Stimulated activated CD4-positive, alpha-beta T cell treated with anti-CD3 and anti-CD28 coated beads, Interleukin-2, amount 100 ng/mL, for 4 hours (primary cell): ENCODE data around the gene SLC17A9.
"Not testable (repeated sequence)": the region's sequence is repeated elsewhere in the genome, so short reads cannot be mapped to it uniquely, and the experiment has no call there.

Experiments used
- DNase-seq: peaks from one replicate; pipeline ENCODE4 v3.0.0-alpha.2; 2020; ENCODE audit warnings: low read depth

The SLC17A9 gene

DNA sequence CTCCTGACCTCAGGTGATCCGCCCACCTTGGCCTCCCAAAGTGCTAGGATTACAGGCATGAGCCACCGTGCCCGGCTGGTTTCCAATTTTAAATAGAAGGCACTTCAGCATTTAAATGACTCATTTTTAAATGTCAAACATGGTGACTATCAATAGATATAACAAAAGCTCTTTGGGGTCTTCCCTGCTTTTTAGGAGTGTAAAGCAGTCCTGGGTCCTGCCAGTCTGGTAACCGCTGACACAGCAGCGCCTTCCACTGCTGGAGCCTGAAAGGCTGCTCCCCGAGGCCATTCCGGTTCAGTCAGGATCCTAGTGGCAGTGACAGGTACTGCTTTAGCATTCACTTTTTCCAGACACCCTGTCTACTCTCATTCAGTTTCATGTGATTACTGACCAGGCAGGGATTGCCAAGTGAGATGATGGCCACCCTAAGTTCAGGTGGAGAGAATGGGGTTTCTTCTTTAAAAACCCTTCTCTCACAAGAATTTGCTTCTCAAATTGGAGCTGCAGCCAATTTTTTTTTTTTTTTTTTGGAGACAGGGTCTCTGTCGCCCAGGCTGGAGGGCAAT lies 31.3 kb upstream of the SLC17A9 start:
- peak; percentile 50 for DNase-seq

DNA sequence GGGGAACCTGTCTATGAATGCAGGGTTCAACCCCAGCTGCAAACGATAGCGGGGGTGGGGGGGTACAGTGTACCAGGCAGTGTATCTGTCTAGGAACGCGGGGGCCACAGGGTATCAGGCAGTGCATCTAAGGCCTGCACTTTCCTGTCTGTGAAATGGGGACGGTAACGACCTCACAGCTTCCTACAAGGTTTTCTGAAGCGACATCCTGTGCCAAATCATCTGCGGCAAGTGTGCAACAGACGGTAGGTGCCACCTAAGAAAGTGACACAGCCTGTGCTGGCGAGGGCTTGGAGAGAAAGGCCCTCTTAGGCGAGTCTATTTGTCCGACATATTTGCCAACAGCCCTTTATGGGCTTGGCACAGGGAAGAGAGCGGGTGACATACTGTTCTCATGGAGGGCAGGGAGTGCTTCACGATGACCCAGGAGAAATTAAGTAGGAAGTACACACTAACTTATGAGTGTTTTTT lies 30.0 kb upstream of the SLC17A9 start:
- no peak for DNase-seq

DNA sequence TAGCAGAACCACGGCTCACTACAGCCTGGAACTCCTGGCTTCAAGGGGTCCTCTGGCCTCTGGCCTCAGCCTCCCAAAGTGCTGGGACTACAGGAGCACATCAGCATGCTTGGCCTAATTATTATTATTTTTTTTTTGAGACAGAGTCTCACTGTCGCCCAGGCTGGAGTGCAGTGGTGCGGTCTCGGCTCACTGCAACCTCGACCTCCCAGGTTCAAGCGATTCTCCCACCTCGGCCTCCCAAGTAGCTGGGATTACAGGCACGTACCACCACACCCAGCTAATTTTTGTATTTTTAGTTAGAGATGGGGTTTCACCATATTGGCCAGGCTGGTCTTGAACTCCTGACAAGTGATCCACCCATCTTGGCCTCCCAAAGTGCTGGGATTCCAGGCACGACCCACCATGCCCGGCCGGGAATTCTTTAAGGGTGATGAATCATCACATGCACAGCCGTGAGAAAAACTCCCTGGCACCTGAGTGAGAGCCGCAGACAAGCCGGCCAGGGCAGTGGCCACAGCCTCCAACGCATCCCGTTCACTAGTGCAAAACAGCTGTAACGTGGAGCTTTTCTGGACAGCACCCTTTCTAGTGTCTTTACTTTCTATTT lies 29.3 kb upstream of the SLC17A9 start:
- DNase-seq = not testable (repeated sequence)

DNA sequence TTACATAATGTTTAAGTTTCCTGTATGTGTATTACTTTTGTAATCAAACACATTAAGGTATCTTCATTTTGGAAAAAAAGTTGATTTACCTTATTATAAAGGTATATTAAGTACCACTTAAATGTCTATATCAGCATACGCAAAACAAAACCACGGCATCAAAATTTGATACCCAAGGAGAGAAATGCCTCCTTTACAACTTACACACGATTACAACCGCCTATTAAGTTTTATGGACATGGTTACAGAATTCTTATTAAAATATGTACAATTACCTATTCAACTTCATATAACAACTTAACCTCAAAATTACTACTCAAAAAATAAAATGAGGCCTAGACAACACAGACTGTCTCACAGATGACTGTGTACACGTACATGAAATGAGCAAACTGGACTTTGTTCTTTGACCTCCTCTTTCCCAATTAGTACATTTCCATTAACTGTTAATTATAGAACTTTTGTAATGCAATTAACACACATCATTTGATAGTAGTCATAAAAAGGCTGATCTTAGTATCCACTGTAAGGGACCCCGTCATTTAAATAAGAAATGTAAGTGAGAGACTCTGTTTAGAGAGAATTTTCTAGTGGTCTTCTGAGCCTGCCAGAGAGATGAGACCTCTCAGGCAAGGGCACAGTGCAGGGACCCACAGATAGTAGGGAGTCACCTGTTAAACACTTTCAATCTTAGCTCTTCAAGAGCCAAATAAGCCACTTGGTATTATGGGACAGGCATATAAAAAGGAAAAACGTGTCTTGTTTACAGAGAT lies 28.7 kb upstream of the SLC17A9 start:
- no peak for DNase-seq

DNA sequence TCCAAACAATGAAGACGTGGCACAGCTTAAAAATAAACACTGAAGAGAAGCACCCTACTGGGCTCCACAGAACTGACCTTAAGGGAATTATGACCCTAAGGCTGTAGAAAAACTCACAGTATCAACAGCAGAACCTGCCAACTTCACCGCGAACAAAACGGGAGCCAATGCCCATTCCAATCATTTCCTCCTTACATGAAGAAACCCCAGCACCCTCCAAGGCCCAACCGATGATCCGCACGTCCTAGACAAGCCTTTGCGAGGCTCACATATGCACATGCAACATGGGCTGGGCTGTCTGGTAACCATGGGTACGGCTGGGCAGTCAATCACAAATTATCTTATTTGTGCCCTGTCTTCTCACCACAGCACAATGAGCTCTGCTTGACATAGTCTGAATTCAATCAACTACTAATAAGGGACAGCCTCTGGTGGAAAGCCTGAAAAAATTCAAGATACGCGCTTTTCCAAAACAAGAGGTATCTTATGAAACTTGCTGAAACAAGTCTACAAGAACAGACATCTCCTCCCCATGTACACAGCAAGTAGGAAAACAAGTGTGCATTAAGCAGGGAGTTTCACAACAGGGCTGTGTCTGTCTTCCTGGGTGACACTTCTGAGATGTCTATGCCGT lies 27.9 kb upstream of the SLC17A9 start:
- DNase-seq = no peak

DNA sequence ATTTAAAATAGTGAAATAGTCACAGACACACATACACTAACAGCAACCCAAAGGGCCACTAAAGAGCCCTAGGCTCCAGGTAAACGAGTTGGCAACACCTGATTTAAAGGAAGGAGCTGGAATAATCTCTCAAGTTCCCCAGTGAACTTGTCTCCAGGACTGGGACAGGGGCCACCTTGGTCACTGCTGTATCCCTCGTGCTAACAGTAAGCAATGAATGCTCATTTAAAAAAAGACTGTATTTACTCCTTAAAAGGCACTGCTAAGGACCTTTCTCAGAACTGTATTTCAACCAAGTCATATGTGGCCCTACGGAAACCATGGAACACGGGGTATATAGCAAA lies 27.5 kb upstream of the SLC17A9 start:
- no peak for DNase-seq

DNA sequence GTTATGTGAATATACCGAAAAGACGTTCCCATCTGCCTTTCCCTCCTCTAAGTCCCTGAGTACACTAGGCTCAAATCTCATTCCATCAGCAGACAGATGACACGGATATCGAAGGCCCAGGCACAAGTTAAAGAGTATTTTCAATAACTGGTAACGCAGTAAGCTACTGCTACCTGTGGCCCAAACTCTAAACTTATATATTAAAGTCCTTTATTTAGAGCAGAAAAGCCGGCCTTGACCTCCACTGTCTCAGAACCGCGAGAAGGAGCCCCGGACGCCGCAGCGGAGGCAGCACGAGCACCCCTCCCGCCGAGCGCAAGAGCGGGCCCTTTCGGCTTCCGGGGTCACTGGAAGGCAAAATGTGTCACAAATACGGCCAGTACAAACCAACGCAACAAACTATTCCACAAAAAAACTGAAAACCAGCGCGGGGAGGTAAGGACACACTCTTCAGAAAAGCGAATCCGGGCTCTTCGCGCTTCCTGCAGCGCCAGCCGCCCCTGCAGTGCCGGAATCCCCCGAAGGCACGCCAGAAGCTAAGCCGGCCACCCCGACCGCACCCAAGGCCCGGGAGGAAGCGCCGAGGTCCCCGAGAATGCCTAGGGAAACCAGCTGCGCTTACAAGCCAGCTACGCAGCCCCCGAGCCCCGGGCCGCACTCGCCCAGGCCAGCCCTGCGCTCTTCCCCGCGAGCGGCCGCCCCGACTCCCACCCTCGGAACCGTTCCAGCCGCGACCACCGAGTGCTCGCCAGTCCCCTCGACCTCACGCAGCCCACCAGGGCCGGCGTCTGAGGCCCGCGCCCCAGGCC lies 26.9 kb upstream of the SLC17A9 start:
- DNase-seq = no peak

DNA sequence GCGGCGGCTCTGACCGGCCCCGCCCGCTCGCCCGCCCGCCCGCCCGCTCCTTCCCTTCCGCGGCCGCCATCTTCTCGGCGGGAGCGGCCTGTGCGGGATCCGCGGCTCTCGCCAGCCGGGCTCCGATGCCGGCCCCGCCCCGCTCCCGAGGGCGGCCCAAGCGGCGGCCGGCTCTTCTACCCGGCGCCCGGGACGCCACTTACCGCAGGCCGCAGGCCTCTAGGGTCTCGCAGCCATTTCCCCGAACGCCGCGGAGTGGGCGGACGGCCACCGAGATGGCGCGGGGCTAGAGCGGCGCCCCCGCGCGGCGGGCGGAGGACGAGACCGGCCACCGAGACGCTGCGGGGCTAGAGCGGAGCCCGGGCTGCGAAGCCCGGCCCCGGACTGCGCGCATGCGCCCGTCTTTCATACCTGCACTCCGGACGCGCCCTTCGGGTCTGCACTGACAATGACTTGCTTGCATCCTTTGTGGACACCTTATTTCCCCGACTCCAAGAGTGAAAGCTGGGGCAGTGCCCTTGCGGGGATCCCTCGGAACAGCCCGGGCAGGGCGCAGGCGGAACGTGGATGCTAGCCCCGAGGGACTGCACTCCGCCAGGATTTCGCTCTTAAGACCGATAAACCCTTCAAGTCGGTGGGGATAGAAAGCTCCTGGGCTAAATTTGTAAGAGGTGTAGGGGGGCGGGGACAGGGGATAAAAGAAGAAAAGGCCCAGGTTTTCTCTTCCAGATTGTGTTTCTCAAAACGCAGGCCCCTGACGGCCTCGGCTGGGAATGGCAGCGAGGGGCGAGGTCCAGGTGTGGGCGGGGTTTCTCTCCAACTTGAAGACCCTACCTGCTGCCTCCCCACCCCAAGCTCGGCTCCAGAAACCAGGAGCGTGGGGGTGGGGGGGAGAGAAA lies 26.0 kb upstream of the SLC17A9 start, which contains the start of gene DIDO1:
Gene DIDO1 (minus strand): TSS at position 277 of the 899 bp plus-strand sequence.
- DNase-seq = peak; percentile 87

DNA sequence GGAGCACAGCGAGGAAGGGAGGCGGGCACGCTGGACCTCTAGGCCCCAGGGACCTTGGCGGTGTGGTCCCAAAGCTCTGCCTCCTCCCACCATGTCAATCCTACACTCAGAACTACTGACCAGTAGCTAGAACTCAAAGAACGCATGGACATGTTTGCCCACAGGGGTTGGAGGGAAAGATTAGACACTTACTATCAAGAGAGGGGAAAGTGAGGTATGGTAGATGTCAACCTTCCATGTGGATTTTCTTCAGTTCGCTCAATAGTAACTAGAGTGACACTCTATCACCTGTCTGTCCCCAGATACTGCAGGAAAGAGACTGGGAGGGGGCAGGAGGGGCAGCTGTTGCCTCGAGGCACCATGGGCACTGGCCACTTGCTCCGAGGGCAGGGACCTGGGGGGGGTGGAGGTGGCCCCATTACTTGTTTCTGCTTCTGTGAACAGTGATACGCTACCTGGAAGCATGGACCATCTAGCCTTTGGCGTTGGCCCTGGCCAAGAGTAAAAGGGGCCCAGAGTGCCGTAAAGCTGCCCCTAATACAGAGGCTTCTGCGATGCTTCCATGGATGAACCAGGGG lies 25.3 kb upstream of the SLC17A9 start:
- DNase-seq = no peak

DNA sequence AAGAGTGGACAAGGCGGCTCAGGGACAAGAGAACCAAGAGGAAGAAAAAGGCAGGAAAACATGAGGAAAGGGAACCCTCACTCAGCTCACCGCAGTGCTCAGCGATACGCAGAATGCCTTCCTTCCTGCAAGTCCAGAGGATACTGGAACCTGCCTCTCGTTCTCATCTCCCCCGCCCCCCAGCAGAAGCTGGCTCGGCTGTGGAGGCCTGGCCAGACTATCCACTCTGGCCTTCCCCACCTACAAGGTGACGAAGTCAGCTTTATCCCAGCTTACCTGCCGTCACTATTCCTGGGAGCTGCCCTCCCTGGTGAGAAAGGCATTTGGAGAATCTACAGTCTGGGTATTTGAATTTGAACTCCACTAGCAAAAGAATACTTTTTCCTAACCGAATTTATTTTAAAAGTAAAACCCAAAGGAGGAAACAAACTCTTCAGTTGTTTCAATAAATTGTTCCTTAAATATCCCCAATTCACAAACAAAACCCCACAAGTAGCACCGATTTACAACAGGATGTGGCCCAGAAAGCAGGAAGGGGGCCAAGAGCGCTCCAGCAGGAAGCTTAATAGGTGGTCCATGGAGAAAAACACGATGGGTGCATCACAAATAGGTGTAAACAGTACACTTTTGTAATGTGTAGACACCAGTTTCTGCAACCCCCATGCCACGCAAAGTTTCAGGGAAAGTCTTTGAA lies 24.1 kb upstream of the SLC17A9 start:
- no peak for DNase-seq

DNA sequence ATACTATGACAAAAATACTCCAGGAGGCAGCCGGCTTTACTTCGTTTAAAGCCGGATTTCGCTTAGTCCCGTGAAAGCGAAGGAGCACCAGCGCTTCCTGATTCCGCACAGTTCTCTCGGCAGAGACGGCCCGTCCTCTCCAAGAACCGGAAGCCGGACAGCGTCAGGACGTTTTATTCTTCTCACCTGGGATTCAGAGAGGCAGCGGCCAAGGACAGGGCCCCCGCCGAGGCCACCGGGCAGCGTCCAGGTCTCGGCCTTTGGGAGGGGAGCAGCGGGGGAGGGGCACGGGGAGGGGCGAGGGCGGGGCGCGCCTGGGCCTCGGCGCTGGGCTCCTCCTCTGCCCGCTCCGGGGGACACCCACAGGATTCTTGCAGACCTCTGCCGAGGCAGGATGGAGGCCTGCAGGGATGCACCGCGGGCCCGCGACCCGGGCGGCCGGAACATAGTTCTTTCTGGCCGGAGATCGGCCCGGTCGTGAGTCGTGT lies 23.4 kb upstream of the SLC17A9 start:
- DNase-seq = peak; percentile 34

DNA sequence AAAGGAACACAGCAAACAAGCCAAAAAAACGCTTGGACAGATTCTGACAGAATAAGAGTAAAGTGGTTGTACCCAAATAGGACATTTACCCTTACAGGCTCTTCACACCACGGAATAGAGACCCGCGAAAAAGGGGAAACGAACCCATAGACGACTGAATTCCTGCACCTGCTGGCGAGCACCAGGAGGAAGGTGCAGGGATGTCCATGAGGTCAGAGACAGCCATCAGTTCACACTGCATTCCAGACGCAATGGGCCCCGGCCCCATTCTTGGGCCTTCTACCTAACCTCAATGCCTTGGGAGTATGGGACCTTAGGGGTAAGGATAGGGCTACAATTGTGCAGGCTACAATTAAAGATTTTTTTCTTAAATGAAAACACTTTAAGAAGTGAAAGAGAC lies 21.0 kb upstream of the SLC17A9 start:
- no peak for DNase-seq

DNA sequence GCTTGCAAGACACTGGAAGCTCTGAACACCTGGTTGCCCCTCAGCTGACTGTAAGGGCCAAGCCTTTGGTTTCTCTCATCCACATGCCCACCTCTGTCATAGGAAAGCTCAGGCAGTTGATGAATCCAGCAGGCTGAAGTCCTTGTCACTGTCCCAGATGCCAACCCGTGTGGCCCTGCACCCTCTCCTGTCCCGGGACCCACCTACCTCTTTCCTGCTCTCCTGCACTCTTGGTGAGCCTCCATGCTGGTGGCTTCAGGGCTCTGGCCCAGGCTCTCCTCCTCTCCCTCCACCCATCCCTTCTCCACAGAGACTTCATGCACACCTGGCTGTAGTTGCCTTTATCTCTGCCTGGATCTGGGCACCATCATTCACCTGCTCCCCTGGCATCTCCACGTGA lies 18.5 kb upstream of the SLC17A9 start:
- DNase-seq = no peak

DNA sequence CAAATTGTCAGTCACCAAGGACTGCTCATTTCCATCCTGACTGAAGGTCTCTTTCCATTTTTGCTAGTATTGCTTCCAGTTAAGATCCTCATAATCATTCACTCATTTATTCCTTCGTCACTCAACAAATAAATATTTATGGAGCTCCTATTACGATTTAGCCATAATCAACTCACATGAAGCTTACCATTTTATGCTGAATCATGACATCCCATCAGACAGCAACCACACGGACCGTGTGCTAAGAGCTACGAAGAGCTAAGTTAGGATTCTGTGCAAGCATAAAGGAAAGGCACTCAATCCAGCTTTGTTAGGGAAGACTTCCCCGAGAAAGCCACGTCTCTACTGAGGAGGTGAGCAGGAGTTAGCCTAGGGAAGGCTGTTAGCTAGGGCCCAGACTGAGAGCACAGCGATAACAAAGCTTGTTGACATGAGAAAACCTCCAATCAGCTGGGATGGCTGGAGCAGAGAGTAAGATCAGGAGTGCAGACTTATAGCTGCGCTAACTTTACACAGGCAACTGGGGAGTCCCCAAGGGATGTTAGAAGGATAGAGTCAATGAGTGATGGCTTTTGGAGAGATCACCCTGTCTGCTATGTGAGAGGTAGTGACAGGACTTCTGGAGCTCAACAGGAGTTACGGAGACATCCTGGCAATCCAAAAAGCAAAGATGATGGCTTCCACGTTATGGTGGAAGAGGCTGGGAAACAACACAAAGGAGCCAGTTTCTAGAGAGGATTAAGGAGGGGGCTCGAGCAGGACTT lies 17.1 kb upstream of the SLC17A9 start:
- DNase-seq = no peak

DNA sequence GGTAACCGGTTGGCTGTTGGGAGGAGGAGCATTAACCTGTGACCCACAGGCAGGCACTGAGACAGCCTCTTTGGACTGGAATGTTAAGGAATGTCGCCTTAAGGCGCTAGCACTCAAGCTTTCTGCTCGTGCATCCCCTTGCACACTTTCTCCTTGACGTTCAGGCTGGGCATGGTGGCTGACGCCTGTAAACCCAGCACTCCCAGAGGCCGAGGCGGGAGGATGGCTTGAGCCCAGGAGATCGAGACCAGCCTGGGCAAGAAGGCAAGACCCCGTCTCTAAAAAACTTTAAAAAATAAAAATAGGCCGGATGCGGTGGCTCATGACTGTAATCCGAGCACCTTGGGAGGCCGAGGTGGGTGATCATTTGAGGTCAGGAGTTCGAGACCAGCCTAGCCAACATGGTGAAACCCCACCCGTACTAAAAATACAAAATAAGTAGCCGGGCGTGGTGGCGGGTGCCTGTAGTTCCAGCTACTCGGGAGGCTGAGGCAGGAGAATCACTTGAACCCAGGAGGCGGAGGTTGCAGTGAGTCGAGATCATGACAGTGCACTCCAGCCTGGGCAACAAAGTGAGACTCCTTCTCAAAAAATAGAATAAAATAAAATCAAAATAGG lies 16.4 kb upstream of the SLC17A9 start:
- DNase-seq = no peak

DNA sequence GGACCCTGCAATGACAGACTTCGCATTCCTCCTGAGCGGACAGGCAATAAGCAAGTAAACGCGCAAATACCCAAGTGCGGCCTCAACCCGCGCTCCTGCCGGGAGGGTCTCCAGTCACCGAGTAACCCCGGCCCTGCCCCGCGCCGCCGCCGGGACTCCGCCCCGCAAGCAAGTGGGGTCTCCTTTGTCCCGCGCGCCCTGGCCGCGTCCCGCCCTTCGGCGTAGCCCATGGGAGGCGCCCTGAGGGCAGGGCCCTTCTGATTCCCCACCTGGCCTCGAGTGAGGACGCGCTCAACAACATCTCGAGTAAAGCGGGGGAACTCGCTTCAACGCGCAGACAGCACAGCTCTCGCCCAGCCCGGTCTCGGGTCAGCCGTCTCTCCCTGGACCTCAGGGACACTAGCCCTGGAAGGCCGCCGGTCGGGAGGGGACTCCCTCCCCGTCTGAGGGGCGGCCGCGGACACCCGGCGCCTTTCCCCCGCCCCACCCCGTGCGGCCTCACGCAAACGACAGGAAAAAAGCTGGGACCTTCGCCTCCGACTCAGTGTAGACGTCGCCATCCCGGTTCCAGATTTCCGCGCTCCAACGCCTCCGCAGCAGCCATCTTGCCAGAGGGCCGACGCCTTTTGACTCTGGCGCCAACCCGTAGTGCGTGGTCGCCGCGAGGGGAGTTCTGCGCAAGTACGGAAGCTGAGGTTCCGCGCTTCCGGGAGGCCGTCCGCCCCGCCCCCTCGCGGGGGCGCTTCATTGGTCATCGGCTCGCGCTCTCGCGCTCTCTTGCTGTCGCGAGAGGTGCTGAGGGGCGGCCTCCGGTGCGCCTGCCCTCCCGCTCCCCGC lies 15.0 kb upstream of the SLC17A9 start:
- peak; percentile 96 for DNase-seq

DNA sequence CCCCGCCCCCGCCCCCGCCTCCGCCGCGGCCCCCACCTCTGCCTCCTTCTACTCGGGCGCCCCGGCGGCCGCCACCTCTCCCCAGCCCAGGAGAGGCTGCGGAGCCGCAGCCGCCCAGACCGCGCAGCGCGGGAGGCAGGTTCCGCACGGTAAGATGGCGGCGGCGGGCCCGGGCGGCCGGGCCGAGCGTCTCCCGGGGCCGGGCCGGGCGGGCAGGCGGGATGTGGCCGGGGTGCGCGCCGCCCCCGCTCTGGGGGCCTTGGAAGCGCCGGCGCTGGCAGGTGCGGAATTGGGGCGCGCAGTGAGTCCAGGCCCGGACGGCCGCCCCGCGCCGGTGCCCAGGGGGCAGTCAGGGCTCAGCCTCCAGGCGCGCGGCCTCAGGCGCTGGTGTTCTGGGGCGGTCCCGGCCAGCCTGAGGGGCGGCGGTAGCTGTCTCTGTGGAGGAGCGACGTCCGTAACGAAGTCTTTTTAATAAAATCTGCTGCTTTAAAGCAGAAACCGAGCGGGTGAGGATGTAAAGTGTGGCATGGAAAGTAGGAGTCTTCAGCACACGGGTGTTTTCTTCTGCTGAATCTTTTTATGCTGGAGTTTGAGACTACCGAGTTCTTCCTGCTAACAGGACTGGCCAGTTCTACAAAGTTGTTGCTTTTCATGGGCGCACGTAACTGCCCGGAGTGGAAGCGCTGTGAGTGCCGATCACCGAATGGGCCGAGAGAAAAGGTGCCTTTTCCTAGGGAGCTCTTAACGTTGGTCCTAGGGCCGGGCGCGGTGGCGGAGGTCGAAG lies 14.2 kb upstream of the SLC17A9 start, which contains the start of gene GID8:
Gene GID8 (plus strand): TSS at position 43 of the 784 bp plus-strand sequence. CDS start 3,356 bp downstream, outside the sequence.
- DNase-seq = no peak
